ENCODE results near the gene AUTS2.

GRCh38 chr7:69605070-69605469 is 6.8 kb downstream of the AUTS2 start:
- TF ChIP-seq CTCF (IDR thresholded peaks at IDR 0.05) = no peak
- TF ChIP-seq POLR2A (IDR thresholded peaks at IDR 0.05) = no peak
